8988T (cell line): Measurements from ENCODE around the gene LTO1.
"Not testable (repeated sequence)": the region's sequence is repeated elsewhere in the genome, so short reads cannot be mapped to it uniquely, and the experiment has no call there.

ENCODE experiments used
- DNase-seq: peaks from one replicate; pipeline ENCODE4 v3.0.0; 2011

LTO1 gene

DNA sequence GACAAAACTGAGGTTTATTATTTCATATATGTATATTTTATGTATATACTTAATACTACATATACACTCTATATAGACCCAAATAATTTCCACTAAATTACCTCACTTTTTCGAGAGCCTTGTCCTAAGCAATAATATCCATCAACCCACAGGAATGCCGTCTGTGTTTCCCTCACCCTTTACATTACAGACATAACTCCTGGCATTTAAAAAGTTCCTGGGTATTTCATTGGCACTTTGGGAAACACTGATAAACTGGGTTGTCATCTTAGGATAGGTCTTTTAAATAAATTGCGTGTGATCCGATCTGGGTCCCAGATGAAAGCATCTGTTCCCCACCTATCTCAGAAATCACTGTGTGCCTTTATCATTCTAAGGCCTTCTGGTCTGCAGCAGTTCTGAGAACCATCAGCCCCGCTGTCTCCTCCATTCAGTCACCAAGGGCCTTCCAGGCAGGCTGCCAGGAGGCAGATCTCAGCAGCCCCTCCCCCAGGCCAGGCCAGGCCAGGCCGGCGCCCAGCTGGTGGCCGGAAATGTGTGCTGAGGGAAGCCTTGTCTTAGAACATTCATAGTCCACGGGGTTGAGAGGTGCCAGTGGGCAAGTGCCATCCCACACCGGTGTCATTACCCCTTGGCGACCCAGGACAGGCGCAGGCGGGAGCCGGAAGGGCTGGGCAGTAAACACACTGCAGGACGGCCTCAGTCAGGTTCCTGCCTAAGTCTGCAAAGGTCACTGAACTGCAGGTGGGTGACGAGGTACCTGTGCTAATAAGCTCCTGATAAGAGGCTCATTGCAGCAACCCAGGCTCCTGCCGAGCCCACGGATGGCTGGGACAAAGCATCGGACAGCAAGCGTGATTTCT, 25.4 kb upstream of the LTO1 start:
- no peak for DNase-seq

DNA sequence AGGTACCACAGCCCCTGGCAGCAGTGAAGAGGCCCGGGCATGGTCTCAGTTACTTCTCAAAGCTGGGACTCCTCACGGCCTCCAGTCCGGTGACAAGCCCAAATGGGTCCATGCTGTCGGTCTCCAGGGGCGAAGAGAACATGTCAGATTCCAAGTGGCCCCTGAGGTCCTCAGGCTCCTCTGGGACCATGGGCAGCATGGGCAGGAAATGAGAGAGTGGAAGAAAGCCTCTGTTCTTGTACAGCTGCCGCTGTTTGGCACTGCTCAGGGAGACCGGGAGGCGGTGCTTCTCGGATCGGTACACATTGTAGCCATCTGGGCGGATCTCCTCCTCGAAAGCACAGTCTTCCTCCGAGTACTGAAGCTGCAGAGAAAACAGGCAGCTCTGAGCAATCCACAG, 24.1 kb upstream of the LTO1 start:
- DNase-seq = no peak

DNA sequence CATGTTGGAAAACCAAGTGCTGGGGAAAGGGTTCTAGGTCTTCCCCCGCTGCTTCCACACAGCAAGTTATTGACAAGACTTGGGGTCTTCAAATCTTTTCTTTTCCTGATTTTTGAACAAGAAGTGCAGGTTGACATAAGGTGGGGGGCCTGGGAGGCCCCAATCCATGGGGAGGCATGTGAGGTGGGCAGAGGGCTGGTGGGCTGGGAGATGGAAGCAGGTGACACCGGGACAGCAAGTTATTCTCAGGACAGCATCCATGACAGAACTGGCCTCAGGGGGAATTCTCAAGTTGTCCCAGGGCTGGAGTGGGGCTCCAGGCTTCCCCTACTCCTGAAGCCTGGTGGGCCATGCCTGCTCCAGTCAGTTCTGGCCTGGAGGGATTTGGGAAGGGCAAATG, 23.2 kb upstream of the LTO1 start:
- DNase-seq = no peak

DNA sequence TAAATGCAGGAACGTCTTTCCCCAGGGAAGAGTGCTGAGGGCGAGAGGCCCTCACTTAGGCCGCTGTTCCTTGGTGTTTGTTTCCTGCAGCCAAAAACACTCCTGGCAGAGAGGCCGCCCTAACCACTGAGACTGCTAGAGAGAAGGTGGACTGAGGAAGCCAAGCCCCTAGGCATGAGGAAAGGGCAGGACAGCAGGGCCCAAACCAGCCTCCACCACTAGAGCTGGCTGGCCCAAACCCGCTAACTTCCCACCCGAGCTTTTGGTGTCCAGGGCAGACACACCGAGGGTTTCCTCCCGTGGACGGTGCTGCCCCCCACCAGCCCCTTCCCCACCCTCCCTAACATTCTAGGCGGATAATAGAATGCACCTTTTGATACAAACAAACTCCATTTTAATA, 22.7 kb upstream of the LTO1 start:
- DNase-seq = no peak

DNA sequence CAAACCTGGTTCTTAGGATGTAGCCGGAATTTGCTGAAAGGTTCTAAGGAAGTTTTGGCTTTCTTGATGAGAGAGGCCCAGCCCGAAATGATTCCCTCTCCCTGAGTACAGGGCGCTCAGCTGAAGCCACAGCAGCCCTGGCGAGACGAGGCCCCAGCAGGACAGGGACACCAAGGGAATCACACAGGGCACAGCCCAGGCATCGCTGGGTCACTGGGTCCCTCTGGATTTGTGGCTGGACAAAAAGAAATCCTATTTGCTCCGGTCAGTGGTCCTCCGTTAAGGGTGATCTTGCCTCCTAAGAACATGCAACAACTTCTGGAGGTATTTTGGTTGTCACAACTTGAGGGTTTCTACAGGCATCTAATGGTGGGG, 22.3 kb upstream of the LTO1 start:
- no peak for DNase-seq

DNA sequence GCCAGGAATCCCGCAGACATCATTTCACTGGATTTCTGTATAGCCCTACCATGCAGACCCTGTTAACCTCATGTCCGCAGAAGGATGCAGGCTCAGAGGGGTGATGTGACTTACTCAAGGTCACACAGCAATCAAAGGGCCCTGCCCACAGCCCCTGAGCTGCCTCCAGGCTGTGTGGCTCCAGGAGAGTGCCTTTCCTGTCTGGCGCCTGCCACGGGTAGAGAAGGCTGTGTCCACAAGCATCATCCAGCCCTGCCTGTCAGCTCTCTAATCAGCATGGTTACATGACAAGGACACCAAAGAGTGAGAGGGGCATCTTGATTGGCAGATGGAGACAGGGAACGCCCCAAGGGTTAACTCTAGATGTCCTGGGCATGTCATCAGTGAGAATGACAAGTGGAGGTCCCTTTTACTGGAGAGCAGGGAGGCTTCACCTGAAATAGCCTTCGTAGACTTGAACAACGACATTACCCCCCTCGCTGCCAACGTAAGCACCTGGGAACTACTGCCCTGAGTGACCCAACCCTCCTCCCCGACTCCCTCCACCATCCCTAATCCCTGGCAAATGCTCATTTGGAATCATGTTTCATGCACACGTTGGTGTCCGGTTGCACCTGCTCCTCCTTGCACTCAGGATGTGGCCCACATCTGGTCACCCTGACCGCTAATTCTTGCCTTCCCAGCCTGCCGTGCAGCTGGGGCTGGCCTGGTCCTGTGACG, 21.8 kb upstream of the LTO1 start:
- DNase-seq = no peak

DNA sequence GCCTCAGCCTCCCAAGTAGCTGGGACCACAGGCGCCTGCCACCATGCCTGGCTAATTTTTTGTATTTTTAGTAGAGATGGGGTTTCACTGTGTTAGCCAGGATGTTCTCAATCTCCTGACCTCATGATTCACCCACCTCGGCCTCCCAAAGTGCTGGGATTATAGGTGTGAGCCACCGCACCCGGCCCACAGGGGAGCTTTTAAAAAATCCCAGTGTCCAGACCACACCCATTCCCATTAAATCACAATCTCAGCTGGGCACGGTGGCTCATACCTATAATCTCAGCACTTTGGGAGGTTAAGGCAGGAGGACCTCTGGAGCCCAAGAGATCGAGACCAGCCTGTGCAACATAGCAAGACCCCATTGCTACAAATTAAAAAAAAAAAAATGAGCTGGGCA, 20.8 kb upstream of the LTO1 start:
- not testable (repeated sequence) for DNase-seq

DNA sequence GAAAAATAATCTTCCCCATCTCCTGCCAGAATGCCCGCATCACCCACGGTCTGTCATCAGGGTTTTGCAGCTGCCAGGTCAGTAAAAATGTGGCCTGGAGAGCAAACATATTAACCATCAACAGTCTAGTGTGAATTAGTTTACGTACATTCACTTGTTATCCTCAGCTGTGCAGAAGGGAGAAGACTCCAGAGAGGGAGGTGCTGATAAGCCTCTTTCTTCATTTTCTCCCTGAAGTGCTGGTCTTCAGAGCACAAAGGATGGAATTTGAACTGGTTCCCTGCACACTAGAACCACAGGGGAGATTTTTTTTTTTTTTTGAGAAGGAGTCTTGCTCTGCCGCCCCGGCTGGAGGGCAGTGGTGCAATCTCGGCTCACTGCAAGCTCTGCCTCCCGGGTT, 20.4 kb upstream of the LTO1 start:
- DNase-seq = no peak

DNA sequence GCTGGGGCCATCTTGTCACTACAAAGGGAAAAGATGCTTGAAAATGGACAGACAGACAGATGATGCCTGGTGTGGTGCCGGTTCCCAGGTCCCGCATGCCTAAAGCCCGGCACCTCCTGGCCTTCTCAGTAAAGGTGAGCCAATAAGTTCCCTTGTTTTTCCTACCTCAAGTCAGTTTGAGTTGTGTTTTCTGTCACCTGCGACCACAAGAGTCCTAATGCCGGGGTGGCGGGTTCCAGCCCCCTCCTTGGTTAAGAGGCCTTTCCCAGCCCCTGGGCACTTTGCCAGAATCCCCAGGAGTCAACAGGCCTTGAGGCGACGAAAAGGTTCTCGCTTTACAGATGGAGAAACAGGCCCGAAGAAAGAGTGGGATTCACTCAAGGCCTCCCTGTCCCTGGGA, 19.6 kb upstream of the LTO1 start:
- no peak for DNase-seq

DNA sequence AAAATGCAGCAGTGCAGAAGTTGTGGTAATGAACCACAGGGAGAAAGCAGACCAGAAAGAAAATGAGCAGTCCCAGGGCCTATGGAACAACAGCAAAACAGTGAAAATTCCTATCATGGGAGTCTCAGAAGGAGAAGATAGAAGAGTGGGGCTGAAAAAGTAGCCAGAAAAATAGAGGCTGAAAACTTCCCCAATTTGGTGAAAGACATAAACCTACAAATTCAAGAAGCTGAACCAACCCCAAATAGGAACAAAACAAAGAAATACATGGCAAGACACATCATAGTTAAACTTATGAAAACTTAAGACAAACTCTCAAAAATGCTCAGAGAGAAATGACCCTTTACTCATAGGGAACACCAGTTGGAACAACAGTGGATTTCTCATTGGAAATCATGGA, 17.3 kb upstream of the LTO1 start:
- no peak for DNase-seq

DNA sequence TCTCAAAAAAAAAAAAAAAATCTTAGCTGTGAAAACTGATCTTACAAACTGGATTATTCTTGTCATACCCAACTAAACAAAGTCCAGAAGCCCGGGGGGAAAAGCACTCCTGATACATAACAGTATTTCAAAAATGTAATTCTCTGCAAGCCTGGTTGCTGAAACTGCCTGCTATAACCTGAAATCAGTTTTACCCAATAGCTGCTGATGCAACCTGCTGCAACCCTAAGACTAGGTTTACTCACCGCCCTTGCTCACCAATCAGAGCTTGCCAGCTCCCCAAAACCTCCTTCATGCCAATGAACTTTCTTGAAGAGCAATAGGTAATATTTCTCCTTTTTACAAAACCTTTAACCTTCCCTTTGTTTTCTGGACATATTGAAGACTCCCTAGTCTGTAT, 16.3 kb upstream of the LTO1 start:
- DNase-seq = no peak

DNA sequence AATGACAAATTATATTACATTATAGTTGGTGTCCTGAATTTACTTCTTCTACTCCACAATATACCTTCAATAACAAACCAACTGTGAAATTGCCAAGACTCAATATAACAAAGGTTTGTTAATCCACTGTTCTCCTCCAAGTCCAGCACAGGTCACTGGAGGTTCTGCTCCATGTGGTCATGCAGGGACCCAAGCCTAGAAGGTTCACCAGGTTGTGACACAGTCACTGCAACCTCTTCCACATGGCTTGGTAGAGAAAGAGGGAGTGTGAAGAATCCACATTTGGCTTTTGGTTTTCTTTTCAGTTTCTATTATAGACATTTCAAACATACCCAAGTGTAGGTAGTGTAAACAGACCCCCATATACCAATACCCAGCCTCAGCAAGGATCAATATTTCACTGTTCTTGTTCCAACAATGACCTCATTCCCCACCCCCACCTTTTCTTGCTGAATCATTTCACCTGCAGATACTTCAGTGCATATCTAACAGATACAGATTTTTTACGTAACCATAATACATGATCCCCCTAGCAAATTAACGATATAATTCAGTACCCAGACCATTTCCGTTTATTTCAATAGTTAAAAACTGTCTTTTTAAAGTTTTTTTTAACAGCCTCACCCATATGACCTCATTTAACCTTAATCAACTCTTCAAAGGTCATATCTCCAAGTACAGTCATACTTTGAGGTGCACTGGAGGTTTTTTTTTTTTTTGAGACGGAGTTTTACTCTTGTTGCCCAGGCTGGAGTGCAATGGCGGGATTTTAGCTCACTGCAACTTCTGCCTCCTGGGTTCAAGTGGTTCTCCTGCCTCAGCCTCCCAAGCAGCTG, 14.5 kb upstream of the LTO1 start:
- no peak for DNase-seq

DNA sequence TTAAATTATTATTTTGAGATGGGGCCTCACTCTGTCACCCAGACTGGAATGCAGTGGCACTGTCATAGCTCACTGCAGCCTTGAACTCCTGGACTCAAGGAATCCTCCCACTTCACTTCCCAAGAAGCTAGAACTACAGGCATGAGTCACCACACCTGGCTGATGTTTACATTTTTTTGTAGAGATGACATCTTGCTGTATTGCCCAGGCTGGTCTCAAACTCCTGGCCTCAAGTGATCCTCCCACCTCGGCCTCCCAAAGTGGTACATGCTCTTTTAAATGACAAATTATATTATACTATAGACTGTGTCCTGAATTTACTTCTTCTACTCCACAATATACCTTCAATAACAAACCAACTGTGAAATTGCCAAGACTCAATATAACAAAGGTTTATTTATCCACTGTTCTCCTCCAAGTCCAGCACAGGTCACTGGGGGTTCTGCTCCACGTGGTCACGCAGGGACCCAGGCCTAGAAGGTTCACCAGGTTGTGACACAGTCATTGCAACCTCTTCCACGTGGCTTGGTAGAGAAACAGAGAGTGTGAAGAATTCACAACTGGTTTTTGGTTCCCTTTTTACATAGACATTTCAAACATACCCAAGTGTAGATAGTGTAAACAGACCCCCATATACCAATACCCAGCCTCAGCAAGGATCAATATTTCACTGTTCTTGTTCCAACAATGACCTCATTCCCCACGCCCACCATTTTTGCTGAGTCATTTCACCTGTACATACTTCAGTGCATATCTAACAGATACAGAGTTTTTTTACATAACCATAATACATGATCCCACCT, 13.0 kb upstream of the LTO1 start:
- not testable (repeated sequence) for DNase-seq

DNA sequence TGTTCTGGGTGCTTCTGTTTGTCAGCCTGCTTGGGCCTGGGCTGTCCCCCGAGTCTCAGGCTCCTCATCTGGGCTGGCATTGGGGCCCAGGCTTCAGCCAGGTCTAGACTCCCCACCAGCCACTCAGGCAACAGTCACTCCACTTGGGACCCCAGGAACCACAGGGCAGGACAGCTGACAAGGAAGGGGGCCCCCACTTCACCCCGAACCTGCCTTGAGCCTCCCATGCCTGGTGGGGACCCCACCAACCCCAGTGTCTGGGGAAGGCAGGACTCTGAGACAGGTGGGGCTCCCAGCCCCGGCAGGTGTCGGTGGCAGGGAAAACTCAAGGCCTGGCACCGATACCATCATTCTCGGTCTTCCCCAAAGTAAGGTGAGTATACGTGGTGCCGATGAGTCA, 11.7 kb upstream of the LTO1 start:
- DNase-seq = no peak

DNA sequence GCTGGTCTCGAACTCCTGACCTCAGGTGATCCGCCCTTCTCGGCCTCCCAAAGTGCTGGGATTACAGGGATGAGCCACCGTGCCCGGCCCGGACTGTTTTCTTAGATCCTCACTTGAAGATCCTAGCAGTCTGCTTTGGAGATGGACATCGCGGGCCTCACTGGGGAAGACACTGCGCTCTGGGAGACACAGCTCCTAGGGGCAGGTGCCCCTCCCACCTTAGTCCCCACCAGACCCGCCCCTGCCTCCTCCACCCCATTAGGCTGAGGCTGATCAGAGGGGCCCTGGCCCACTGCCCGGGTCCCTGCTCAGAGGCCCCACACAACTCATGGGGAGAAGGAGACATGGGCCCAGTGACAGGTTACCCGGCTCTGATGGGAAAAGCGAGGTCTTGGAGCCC, 11.3 kb upstream of the LTO1 start:
- DNase-seq = no peak

DNA sequence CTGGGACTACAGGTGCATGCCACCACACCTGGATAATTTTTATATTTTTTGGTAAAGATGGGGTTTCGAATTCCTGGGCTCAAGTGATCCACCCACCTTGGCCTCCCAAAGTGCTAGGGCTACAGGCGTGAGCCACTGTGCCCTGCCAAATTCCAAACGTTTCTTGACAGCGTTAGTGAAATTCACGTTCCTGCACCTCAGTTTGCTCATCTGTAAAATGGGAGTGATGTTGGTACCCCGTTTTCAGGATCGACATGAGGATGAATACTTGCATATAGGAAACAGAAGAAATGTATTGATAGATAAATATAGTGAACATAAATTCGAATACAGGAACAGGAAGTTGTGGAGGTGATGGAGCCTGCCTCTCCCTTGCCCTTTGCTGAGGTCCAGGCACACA, 10.2 kb upstream of the LTO1 start:
- DNase-seq = no peak

DNA sequence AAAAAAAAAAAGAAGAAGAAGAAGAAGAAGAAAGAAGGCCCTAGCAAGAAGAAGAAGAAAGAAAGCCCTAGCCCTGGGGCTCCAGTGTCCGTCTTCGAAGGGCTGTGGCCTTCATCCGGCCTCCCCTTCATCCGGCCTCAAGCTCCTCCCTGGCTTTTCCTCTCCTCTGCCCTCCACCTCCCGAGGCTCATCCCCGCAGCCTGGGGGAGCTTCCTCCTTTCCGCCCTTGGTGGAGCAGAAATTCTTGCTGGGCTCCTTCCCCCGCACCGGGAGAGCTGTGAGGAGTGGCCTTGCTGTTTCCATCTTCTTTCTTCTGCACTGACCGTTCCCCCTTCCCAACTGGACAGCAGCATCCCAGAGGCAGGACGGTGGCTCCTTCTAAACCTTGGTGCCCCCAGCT, 9.5 kb upstream of the LTO1 start:
- no peak for DNase-seq

DNA sequence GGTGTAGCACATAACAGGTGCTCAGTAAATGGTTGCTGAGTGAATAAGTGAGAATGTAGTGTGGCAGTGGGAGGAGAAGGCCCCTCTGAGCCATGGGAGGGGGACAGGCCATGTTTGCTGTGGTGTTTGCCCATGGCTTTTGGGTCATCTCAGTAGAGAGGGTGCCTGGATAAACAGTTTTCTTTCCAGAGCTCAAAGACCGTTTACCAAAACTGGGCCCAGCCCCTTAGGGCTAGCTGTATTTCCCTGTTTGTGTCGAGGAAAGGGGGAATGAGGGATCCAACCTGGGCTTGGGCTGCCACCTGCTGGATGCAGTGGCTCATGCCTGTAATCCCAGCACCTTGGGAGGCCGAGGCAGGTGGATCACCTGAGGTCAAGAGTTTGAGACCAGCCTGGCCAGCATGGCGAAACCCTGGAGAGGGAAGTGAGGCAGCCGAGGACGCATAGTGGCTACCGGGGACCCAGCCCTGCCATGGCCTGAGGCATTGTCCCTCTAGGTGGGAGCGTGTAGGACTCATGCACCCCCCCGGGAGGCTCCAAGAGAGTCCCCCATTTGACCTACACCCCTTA, 8.7 kb upstream of the LTO1 start:
- DNase-seq = no peak

DNA sequence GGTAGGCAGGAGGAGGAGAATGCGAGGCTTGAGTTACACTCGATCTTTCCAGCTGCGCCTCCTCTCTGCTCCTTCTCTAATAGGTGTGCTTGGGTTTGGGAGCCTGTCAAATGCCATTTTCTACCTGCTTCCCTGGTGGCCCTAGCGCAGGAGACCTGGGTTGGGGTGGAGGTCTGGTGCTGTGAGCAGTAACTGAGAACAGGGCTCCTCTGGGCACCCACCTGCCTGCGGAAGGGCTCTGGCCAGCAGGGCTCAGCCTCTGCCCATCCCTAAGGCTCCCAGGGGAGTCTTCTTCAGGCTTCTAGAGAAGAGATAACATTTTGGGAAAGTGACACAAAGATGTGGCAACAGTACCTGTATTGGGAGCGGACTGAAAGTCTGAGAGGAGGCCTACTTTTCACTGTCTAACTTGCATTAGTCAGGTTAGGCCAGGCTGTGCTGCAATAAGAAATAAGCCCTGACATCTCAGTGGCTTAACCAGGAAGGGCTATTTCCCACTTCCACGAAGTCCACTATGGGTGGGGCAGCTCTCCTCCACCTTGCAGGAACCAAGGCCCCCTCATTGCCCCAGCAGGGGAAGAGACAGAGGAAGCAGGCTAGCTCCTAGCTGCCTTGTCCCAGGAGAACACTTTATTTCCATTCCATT, 7.7 kb upstream of the LTO1 start:
- DNase-seq = no peak

DNA sequence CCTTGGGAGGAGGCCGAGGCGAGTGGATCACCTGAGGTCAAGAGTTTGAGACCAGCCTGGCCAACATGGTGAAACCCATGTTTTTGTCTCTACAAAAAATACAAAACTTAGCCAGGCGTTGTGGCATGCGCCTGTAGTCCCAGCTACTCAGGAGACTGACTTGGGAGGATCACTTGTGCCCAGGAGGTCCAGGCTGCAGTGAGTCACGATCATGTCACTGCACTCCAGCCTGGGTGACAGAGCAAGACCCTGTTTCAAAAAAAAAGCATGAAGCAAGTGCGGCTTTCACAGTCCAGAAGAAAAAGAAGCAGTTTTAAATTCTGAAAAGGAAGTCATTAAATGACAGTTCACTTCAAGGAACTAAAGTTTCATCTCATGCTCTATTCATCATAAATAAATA, 7.1 kb upstream of the LTO1 start:
- no peak for DNase-seq

DNA sequence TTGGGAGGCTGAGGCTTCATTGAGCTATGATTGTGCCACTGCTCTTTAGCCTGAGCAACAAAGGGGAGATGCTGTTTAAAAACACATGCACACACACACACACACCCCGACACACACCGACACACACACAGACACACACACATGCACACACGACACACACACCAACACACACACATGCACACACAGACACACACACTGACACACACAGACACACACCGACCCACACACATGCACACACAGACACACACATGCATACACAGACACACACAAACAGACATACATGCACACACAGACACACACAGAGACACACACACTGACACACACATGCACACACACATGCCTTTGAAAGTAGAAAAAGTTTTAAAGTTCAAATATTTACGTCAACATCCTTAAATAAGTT, 5.5 kb upstream of the LTO1 start:
- DNase-seq = no peak

DNA sequence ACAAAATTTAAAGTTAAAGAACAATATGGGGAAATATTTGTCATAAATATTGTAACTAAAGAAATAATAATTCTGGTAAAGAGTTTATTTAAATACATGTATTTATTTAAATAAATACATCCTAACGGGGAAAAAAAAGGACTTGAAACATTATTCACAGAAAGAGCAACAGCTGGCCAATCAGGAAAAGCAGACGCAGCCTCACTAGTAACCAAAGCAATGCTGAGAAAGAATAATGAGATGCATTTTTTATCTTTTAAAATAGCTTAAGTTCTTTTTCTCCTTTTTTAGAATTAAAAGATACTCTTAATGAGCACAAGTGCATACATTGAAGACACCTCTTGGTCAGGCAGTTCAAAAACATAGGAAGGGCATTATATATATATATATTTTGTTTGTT, 2.6 kb upstream of the LTO1 start:
- DNase-seq = no peak
